ENCODE data around the gene POLR1A.

Gene POLR1A

DNA sequence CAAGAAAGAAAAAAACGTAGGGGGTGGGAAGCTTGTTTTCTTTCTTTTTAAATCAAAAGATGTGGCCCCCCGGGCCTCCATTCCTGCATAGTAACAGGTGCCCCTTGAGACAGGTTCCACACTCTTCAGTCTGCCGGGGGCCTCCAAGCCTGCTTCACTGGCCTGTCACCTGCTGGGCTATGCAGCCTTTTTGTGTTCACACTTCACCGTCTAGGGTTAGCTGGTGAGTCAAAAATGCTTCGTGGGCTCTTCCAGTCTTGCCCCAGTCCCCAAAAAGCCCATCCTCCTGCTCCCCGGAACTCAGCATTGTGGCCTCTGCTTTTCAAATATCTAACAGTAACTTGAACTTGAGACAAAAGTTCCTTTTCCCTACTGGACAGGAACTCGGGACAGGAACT lies 67.9 kb downstream of the POLR1A start:
- no peak for DNase-seq (ENCODE audit: low read depth)

DNA sequence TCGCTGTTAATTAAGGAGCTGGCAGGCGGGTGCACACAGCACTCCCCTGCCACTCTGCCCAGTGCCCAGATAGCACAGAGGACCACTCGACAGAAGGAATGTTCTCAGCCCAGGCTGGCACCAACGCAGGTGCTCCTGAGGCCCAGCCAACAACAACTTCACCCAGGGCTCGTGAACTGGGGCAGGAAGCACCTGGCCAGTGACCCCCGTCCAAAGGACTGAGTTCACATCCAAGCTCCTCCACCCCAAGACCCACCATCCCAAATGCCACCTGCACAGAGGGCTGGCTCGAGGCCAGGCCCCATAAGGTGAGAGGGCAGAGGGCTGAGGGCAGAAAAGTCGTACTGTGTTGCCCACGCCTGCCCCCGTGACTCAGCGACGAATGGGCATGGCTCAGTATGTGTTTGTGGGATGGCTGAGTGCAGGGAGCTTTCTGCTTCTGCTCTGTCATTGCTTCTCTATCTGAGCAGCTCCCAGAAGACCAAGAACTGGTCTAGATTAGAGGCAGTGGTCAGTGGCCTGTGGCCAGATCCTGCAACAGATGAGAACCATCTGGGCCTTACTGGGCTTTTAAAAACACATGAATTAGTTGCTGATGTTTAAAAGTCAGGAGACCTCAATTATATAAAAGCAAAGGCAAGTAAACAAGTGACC lies 68.4 kb downstream of the POLR1A start:
- DNase-seq (ENCODE audit: low read depth) = no peak

DNA sequence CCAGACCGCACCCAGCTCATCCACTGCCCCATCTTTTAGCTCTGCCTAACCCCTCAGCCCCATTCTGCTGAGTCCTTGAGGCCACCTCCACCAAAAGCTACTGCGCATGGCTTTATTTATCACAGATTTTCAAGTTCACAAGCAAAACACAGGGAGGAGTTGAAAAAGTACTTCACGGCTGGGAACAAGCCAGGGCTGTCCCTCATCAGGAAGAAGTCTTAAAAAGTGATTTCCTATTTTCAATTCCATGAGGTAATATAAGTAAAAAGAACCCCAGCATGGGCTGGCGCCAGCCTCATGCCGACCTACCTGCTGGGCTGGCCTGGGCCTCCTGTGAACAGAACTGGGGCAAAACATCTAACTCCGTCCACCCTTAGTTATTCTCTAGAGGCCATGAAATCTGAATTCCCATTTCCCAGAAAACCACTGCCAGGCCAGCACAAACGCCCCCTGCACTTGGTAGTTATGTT lies 69.0 kb downstream of the POLR1A start:
- DNase-seq (ENCODE audit: low read depth) = no peak

GRCh38 chr2:86035883-86036668 lies 69.6 kb downstream of the POLR1A start:
- DNase-seq (ENCODE audit: low read depth) = no peak

- no peak for DNase-seq (ENCODE audit: low read depth)
Observed at GRCh38 chr2:86035376-86035882, 70.3 kb downstream of the POLR1A start.

DNA sequence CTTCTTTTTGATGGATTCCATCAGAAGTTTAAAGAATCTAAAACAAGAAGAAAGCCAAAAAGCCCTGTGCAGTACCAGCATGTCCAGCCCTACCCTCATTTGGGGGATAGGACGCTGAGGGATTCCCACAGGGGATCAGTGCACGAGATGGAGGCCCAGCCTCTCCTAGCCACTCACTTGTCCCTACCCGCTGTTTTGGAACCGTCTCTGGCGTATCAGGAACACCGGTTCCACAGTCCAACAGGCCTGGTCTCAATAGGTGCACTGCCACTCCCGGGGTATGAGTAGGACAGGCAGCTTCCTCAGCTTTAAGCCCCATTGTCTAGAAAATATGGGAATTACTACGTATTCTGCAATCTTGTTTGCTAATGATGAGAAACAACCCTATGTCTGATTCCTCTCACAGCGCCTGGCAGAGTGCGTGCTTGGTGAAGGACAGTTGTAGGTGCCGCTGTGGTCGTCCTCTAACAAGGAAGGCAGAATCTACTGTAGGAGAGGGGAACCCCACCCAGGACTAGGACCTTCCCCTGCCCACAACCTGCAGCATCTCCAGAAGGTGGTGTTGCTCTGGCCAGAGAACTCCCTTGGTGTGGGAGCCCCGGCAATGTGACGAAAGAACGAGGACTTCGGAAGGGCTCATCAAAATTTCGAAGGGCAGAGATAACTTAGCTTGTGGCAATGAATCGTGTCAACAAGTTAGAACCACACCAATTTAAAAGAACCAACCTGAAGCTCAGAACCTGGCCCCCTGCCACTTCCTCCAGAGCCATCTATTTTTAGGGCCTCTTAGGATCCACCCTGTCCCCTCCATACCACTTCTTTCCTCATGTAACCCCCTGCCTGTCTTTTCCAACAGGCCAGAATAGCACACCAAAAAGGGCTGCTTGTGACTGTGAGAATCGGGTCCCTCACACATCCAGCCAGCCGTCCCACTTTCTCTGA lies 71.7 kb downstream of the POLR1A start:
- no peak for DNase-seq (ENCODE audit: low read depth)

DNA sequence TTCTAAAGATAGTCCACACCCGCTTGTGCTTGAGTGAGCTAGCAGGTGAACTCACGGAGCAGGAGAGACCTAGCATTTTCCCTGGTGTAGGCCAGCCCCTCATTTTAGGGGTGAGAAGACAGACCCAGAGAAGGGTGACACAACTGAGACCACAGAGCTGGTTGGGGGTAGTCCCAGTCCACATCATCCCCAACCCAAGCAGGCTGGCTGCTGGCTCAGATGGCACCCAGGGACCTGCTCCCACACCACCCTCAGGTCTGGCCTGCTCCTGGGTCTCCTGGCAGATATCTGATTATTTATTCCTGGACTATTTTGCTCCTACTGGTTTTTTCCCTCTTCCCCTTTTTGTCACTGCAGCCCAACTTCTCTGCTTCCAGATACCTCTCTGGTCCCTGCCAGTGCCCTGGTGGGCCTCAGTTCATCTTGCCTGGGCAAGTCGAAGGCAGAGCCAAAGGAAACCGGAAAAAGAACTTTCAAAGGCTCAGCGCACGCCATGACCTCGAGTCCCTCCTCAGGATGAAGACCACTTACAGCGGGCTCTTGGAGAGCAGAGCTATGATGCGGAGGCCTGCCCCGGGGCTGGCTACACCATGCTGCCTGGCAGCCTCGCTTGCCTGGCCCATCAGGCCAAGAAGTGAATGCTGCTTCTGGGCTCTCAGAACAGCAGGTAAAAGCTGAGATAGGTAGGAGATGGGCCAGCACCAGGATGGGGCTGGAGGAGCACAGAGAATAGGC lies 72.7 kb downstream of the POLR1A start:
- DNase-seq (ENCODE audit: low read depth) = no peak

GRCh38 chr2:86031606-86032005 lies 74.1 kb downstream of the POLR1A start:
- no peak for DNase-seq (ENCODE audit: low read depth)

GRCh38 chr2:86031151-86031550 lies 74.5 kb downstream of the POLR1A start:
- DNase-seq (ENCODE audit: low read depth) = no peak

- DNase-seq (ENCODE audit: low read depth) = no peak
Observed at GRCh38 chr2:86029873-86030272, 75.8 kb downstream of the POLR1A start.

DNA sequence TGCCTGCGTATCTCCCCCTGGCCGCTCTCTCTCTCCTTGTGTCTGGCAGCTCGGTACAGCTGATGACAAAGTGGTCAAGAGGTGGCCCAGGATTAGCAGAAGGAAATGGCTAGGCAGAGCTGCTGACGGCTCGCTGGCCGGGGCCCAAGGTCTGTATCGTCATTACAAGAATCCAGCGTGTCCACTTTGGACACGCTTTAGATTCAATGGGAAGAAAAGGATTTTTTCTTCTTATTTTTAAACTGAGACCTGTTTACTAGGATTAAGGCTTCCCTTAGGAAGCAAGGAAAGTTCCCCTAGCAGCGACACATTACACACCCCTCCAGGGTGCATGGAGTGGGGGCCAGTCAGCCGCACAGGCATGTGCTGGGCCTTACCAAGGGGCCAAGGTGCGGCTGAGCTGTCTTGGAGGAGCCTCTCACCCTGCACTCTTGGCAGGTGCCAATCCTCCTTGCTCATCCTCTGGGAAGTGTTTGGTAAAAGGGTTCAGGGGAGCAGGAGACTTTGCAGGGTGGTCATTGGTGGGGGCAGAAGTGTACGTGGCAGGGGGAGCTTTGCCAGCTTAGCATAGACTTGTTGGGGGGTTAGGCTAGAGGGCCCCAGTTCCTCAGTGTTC lies 76.8 kb downstream of the POLR1A start:
- DNase-seq (ENCODE audit: low read depth) = no peak

GRCh38 chr2:86027922-86028765 lies 77.5 kb downstream of the POLR1A start:
- DNase-seq (ENCODE audit: low read depth) = no peak

- DNase-seq (ENCODE audit: low read depth) = no peak
Observed at GRCh38 chr2:86027196-86027921, 78.3 kb downstream of the POLR1A start.

DNA sequence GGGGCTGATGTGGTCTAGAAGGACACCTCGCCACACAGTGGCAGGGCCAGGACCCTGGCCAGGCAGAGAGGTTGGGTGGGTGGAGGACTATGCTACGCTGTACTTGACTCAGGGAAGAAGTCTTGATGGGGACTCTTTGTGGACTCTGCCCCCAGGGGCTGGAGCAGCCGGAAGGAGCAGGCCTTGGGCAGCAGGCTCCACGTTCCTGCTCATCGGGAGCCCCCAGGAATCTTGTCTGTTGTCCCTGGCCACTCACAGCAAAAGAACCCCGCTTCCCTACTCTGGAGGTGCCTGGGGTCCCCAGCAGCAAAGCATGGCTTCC lies 79.0 kb downstream of the POLR1A start:
- no peak for DNase-seq (ENCODE audit: low read depth)

DNA sequence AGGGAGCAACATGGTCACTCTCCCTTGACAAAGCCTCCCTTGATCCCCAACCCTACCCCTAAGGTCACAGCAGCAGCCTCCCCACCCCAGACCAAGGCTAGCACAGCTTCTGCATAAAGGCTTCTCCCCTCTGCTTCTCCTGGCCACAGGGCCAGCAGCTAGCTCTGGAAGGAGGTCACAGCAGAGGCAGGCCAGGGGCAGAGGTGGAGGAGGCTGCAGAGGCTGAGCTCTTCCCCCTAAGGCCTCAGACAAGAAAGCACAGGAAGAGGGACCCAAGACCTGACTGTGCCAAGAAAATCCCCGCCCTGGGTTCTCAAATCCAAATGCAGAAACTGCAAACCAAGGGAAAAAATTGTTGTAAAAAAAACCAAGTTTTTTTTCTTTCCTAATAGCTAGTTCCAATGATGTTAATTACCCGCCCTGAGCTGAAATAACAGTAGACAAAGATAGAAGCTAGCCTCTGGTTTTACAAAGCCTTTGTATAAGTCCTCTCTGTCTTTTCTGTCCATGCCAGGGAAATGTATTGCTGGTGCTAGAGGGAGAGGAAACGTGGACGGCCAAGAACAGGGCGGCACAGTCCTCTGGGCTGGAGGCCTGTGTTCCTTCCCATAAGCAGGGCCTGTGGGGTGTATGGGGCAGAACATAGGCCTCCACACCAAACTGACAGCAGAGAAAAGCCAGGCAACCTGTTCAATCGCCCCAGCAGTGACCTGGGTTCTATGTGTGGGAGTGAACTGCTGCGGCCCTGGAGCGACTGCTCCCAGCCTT lies 79.5 kb downstream of the POLR1A start:
- DNase-seq (ENCODE audit: low read depth) = no peak

- no peak for DNase-seq (ENCODE audit: low read depth)
Observed at GRCh38 chr2:86025229-86025820, 80.4 kb downstream of the POLR1A start.

- DNase-seq (ENCODE audit: low read depth) = no peak
Observed at GRCh38 chr2:86023366-86023712, 82.3 kb downstream of the POLR1A start.

DNA sequence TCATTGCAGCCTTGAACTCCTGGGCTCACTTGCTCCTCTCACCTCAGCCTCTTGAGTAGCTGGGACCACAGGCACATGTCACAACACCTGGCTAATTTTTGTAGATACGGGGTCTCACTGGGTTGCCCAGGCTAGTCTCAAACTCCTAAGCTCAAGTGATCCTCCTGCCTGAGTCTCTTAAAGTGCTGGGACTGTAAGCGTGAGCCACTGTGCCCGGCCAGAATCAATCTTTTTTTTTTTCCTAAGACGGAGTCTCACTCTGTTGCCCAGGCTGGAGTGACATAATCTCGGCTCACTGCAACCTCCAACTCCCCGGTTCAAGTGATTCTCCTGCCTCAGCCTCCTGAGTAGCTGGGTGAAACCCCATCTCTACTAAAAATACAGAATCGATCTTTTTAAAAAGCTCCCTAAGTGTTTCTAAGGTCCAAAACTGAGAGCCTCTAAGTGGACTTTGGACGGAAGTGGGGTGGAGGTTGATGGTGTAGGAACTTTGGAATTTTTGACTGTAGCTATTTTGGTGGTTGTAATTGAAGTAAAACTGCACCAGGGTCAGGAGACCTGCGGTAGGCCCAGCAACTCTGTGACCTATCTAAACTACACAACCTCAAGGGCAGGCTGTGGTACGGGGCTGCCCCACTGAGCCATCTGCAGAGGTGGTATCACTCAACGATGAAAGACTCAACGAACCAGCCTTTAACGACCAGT lies 82.9 kb downstream of the POLR1A start:
- no peak for DNase-seq (ENCODE audit: low read depth)

Measured in stimulated activated CD8-positive, alpha-beta memory T cell treated with anti-CD3 and anti-CD28 coated beads, Interleukin-7, amount 100 ng/mL, for 24 hours (primary cell).